ENCODE measurements around the gene SUMO4. TPM values are rescaled to one million over a fixed set of nuclear protein-coding genes. Genes with fewer than 3 reads are reported as not detected.

The SUMO4 gene
- polyA plus RNA-seq, 1 of the 3 experiments (the other 2 are of a cell fraction) = not detected

DNA sequence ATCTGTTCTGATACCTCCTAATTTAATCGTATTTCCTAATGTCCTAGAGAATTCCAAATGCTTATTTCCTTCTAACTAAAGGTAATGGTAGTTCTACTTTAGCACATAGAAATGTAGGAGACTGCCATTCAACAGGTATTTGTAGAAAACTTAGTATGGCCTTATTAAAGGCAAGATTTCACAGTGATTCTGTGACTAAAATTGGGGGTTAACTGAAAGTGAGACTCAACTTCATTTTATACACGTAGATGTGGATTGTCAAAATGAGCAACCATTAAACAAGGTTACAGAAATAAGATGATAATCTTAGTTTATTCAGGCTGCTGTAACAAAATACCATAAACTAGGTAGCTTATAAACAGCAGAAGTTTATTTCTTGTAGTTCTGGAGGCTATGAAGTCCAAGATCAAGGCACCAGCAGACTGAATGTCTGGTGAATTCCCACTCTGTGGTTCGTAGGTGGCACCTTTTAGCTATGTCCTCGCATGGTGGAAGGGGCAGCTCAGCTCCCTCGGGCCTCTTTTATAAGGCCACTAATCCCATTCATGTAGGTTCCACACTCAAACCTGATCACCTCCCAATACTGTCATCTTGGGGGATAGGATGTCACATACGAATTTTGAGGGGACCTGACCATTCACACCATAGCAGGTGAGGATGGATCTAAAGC, 43.8 kb upstream of the SUMO4 start:
- H3K4me3 ChIP-seq (ENCODE audit: low read depth in 2 of 2, low read length in 1 of 2) = no peak overlapping the region
- H3K27me3 ChIP-seq (ENCODE audit: insufficient read depth) = no peaks in the 10 kb centered on the region
- H3K9me2 ChIP-seq = no peaks in the 10 kb centered on the region
- peaks cover 100% of the 10 kb centered on the region for H3K79me2 ChIP-seq (ENCODE audit: insufficient read depth)
- no peaks in the 10 kb centered on the region for H3K9me3 ChIP-seq
- WGBS (ENCODE audit: low lambda C conversion rate) = 79% methylated on average over 5 of the region's 6 CpGs
- no peak overlapping the region for H3K9ac ChIP-seq
- H4K20me1 ChIP-seq (ENCODE audit: insufficient read depth) = peaks cover 94% of the 10 kb centered on the region
- H2AFZ ChIP-seq (ENCODE audit: low read depth) = no peak overlapping the region
- H3K4me2 ChIP-seq = no peak overlapping the region
- peaks cover 2 to 30% of the 10 kb centered on the region in 2 experiments for H3K36me3 ChIP-seq (replicated peaks in 1 of 2; ENCODE audit: control insufficient read depth in 1 of 2, insufficient read depth in 2 of 2, low read length in 1 of 2)
- H3K4me1 ChIP-seq (ENCODE audit: control insufficient read depth in 1 of 2, insufficient read depth in 2 of 2, low read depth in 1 of 2, low read length in 1 of 2) = no peaks in the 10 kb centered on the region
- CTCF ChIA-PET = interaction anchor here (0.8 kb wide), 1 partner anchor 50 kb away, joined by 3 read pairs; no protein-coding TSS in a partner anchor
- no peak for DNase-seq
- peaks cover 18% of the 10 kb centered on the region for H3F3A ChIP-seq (replicated peaks; ENCODE audit: insufficient read depth)
- H3K27ac ChIP-seq (ENCODE audit: low read depth in 2 of 2, low read length in 1 of 2) = no peak overlapping the region
- POLR2A ChIA-PET = no interaction called here
- TF ChIP-seq EP300 (IDR thresholded peaks at IDR 0.05; ENCODE audit: borderline replicate concordance in 1 of 2, low read depth in 1 of 2, low read length in 1 of 2) (no peak), TEAD4 (IDR thresholded peaks at IDR 0.05; ENCODE audit: borderline replicate concordance, insufficient read depth) (no peak), GABPA (IDR thresholded peaks at IDR 0.05; ENCODE audit: low read depth) (no peak), CTCF (IDR thresholded peaks at IDR 0.05) (no peak), ELF1 (IDR thresholded peaks at IDR 0.05) (no peak), EZH2phosphoT487 (IDR thresholded peaks at IDR 0.05; ENCODE audit: borderline replicate concordance, low read depth) (no peak), IRF3 (IDR thresholded peaks at IDR 0.05; ENCODE audit: low read depth, low read length) (no peak), ZBTB33 (IDR thresholded peaks at IDR 0.05; ENCODE audit: borderline replicate concordance, low read depth) (no peak), FOXJ3 (CRISPR knock-in tag; IDR thresholded peaks at IDR 0.05) (no peak), FOSL2 (IDR thresholded peaks at IDR 0.05; ENCODE audit: borderline replicate concordance, low read depth) (no peak), POLR2AphosphoS5 (IDR thresholded peaks at IDR 0.05; ENCODE audit: low read depth, low read length) (no peak), RFX5 (IDR thresholded peaks at IDR 0.05; ENCODE audit: low read length) (no peak)
- TF ChIP-seq, protein P1, sequence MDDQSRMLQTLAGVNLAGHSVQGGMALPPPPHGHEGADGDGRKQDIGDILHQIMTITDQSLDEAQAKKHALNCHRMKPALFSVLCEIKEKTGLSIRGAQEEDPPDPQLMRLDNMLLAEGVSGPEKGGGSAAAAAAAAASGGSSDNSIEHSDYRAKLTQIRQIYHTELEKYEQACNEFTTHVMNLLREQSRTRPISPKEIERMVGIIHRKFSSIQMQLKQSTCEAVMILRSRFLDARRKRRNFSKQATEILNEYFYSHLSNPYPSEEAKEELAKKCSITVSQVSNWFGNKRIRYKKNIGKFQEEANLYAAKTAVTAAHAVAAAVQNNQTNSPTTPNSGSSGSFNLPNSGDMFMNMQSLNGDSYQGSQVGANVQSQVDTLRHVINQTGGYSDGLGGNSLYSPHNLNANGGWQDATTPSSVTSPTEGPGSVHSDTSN (IDR thresholded peaks at IDR 0.05) = no peak
